Muscle layer of duodenum (tissue), 2 donors: ENCODE data around the gene PHYKPL.

Source experiments
- H3K27ac ChIP-seq: one replicate; pipeline ENCODE4 v1.7.0; 2013; ENCODE audit warnings: mild to moderate bottlenecking, low read length
- H3K27me3 ChIP-seq: one replicate; pipeline ENCODE4 v1.7.0; 2013; ENCODE audit warnings: low read depth, mild to moderate bottlenecking, control low read depth, low read length
- H3K36me3 ChIP-seq, 2 donors: one replicate each; pipeline ENCODE4 v1.7.0; 2013; ENCODE audit warnings: low read length in 2 of 2, control low read depth in 1 of 2, mild to moderate bottlenecking in 1 of 2; ENCODE audit not compliant: insufficient read depth in 2 of 2, control insufficient read depth in 1 of 2
- H3K4me1 ChIP-seq, 2 donors: one replicate each; pipeline ENCODE4 v1.7.0; 2013; ENCODE audit warnings: low read length in 2 of 2, mild to moderate bottlenecking in 2 of 2, control low read depth in 1 of 2, moderate library complexity in 1 of 2; ENCODE audit not compliant: insufficient read depth in 2 of 2, control insufficient read depth in 1 of 2
- H3K4me3 ChIP-seq, 2 donors: one replicate each; pipeline ENCODE4 v1.7.0; 2013; ENCODE audit warnings: low read length in 2 of 2, low read depth in 1 of 2, mild to moderate bottlenecking in 1 of 2
- H3K9me3 ChIP-seq, 2 donors: one replicate each; pipeline ENCODE4 v1.7.0; 2013; ENCODE audit warnings: low read length in 2 of 2, control low read depth in 1 of 2, mild to moderate bottlenecking in 1 of 2; ENCODE audit not compliant: control insufficient read depth in 1 of 2
- donor health status: healthy.

Gene PHYKPL

GRCh38 chr5:178237431-178238312, 5.1 kb upstream of the PHYKPL start:
- Histone ChIP-seq H3K4me1 (peaks cover 6% of the 10 kb centered on the region in 2 donors), H3K27me3 (no peaks in the 10 kb centered on the region), H3K9me3 (no peaks in the 10 kb centered on the region), H3K36me3 (no peaks in the 10 kb centered on the region), H3K4me3 (no peak overlapping the region), H3K27ac (peak overlapping the region; percentile 2)

GRCh38 chr5:178236679-178237078, 4.1 kb upstream of the PHYKPL start:
- no peaks in the 10 kb centered on the region for H3K27me3 ChIP-seq
- no peak overlapping the region for H3K27ac ChIP-seq
- peaks cover 7% of the 10 kb centered on the region in 2 donors for H3K4me1 ChIP-seq
- H3K4me3 ChIP-seq, result no peak overlapping the region
- no peaks in the 10 kb centered on the region for H3K9me3 ChIP-seq
- H3K36me3 ChIP-seq, result no peaks in the 10 kb centered on the region

GRCh38 chr5:178236126-178236525, 3.5 kb upstream of the PHYKPL start:
- H3K36me3 ChIP-seq, result no peaks in the 10 kb centered on the region
- no peak overlapping the region for H3K4me3 ChIP-seq
- H3K4me1 ChIP-seq, result peaks cover 8 to 13% of the 10 kb centered on the region in 2 donors
- no peaks in the 10 kb centered on the region for H3K9me3 ChIP-seq
- no peak overlapping the region for H3K27ac ChIP-seq
- no peaks in the 10 kb centered on the region for H3K27me3 ChIP-seq

DNA sequence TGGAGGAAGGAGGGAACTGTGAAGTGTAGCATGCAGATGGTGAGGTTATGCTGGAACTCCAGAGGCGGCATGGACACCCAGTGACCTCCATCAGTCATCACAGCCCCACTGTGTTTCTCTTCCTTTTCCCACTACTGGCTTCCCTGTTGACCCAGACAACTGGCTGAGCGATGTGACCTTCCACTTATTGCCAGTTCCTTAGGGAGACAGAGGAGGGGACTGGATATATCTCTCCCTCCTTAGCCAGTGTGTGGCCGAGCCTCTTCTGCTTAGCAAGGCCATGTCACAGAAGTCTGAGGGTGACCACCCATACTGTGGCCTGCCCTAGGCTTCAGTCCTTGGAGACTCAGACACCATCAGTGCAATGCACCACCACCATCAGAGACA, 3.0 kb upstream of the PHYKPL start:
- Histone ChIP-seq H3K4me1 (peaks cover 13 to 17% of the 10 kb centered on the region in 2 donors), H3K27me3 (no peaks in the 10 kb centered on the region), H3K36me3 (no peaks in the 10 kb centered on the region)

GRCh38 chr5:178234750-178235587, 2.4 kb upstream of the PHYKPL start:
- Histone ChIP-seq H3K36me3 (peaks cover 0 to 2% of the 10 kb centered on the region in 2 donors), H3K4me1 (peaks cover 17 to 19% of the 10 kb centered on the region in 2 donors), H3K27ac (no peak overlapping the region), H3K9me3 (no peaks in the 10 kb centered on the region), H3K27me3 (no peaks in the 10 kb centered on the region), H3K4me3 (no peak overlapping the region)

More for the DNA sequence above, 3.0 kb upstream of the PHYKPL start:
- Histone ChIP-seq H3K4me3 (no peak overlapping the region), H3K27ac (no peak overlapping the region), H3K9me3 (no peaks in the 10 kb centered on the region)

GRCh38 chr5:178234121-178234749, 1.6 kb upstream of the PHYKPL start:
- no peaks in the 10 kb centered on the region for H3K27me3 ChIP-seq
- H3K4me3 ChIP-seq, result no peak overlapping the region
- H3K27ac ChIP-seq, result no peak overlapping the region
- peaks cover 17 to 22% of the 10 kb centered on the region in 2 donors for H3K4me1 ChIP-seq
- H3K36me3 ChIP-seq, result peaks cover 5 to 9% of the 10 kb centered on the region in 2 donors
- H3K9me3 ChIP-seq, result no peaks in the 10 kb centered on the region

GRCh38 chr5:178232920-178233429, 373 bp upstream of the PHYKPL start:
- H3K4me3 ChIP-seq, result peak overlapping the region; percentile 49 to 87
- H3K27me3 ChIP-seq, result no peaks in the 10 kb centered on the region
- H3K4me1 ChIP-seq, result peaks cover 17 to 22% of the 10 kb centered on the region in 2 donors
- no peaks in the 10 kb centered on the region for H3K9me3 ChIP-seq
- H3K36me3 ChIP-seq, result peaks cover 16 to 20% of the 10 kb centered on the region in 2 donors
- H3K27ac ChIP-seq, result peak overlapping the region; percentile 87

- no peaks in the 10 kb centered on the region for H3K9me3 ChIP-seq
- H3K36me3 ChIP-seq, result peaks cover 25 to 33% of the 10 kb centered on the region in 2 donors
- H3K4me3 ChIP-seq, result peak overlapping the region; percentile 82 to 87
- peaks cover 15 to 22% of the 10 kb centered on the region in 2 donors for H3K4me1 ChIP-seq
- H3K27ac ChIP-seq, result peak overlapping the region; percentile 47
- no peaks in the 10 kb centered on the region for H3K27me3 ChIP-seq
These were observed 971 bp downstream of the PHYKPL start for GRCh38 chr5:178231539-178232123.

DNA sequence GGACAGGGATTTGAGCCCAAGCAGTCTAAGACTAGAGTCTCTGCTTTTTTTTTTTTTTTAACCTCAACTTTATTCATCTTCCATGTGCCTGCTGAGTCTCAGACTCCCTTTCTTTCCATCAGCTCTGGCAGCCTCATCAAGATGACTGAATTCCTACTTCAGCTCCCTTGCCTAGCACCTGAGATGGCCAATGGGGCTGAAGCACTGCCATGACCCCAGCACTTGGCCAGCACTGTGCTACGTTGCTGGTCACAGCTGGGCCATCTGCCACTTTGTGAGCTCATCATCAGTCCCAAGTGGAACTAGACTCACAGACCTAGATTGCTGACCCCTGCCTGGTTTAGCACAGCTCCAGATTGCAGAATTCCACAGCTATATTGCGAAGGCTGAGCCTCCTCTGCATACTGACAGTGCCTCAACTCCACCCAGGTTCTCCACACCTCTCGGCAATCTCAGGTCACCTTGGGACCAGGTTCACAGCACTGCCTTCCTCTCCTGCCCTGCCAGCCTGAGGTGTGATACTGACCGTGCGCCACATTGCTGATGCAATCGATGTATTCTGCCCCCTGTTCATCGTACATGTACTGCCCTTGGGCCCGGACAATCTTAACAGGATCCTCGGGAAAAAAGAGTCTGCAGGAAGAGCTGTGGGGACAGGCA, 1.6 kb downstream of the PHYKPL start:
- Histone ChIP-seq H3K27ac (peak overlapping the region; percentile 47), H3K4me1 (peaks cover 11 to 22% of the 10 kb centered on the region in 2 donors), H3K36me3 (peaks cover 25 to 36% of the 10 kb centered on the region in 2 donors), H3K27me3 (no peaks in the 10 kb centered on the region), H3K9me3 (no peaks in the 10 kb centered on the region), H3K4me3 (peak overlapping the region; percentile 82 to 87)

GRCh38 chr5:178229861-178230260, 2.7 kb downstream of the PHYKPL start:
- no peak overlapping the region for H3K27ac ChIP-seq
- no peaks in the 10 kb centered on the region for H3K9me3 ChIP-seq
- H3K4me3 ChIP-seq, result no peak overlapping the region
- H3K4me1 ChIP-seq, result peaks cover 11 to 22% of the 10 kb centered on the region in 2 donors
- no peaks in the 10 kb centered on the region for H3K27me3 ChIP-seq
- peaks cover 28 to 40% of the 10 kb centered on the region in 2 donors for H3K36me3 ChIP-seq
